HG02970 (cell line): Measurements from ENCODE around the gene PARVA.
"Not testable (repeated sequence)": the region's sequence is repeated elsewhere in the genome, so short reads cannot be mapped to it uniquely, and the experiment has no call there.

Source experiments
- ATAC-seq: cut with Tn5 transposase; IDR thresholded peaks from one replicate; pipeline ENCODE4 v1.9.1; 2021; ENCODE audit warnings: mild to moderate bottlenecking, moderate library complexity, moderate number of reproducible peaks; ENCODE audit not compliant: unreplicated experiment, low FRiP score

PARVA gene

DNA sequence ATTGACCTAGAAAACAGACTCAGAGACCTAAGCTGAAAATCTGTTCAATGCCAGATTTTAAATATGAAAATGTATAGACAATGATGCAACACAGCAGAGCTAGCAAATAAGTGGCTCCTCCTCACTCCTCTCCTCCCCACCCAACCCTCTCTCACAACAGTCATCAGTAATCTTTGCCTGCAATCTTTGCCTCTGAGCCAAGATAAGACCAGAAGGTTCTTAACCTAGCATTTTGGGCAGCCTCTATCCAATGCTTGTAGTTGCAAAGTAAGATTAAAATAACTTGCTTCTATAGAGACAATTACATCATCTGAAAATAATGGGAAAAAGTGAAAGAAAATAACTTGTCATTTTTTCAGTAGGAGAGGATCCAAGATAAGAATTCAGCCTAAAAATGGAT is 117.3 kb downstream of the PARVA start:
- no peak for ATAC-seq

DNA sequence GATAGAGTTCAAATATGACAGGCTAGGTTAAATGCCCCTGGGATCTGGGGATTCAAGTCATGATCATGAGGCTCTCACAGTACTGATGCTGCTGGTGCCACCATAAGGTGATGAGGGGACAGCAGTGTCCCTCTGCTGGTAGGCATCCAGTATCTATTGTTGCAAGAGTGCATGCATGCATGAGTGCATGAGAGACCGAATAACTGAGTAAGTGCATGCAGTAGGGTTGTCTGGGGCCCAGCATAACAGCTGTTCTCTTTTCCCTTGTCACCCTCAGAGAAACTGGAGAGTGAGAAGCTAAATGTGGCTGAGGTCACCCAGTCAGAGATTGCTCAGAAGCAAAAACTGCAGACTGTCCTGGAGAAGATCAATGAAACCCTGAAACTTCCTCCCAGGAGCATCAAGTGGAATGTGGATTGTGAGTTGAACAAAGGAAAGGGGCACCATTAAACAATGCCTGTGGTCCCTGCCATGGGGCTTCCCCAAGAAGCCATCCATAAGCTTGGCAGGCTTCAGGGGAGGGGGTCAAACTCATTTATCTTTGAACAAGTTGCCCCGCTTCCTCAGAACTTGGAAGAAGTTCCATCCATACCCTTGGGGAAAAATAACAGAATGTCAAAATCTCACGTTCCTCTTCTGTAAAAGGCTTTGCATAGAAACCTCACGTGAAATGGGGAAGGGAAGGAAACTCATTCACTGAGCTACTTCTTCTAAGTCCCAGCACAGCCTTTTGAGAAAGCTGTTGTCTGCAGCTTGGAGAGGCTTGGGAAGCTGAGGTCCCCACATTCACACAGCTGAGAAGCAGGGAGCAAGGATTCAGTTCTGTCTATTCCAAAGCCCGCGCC is 119.0 kb downstream of the PARVA start:
- no peak for ATAC-seq

DNA sequence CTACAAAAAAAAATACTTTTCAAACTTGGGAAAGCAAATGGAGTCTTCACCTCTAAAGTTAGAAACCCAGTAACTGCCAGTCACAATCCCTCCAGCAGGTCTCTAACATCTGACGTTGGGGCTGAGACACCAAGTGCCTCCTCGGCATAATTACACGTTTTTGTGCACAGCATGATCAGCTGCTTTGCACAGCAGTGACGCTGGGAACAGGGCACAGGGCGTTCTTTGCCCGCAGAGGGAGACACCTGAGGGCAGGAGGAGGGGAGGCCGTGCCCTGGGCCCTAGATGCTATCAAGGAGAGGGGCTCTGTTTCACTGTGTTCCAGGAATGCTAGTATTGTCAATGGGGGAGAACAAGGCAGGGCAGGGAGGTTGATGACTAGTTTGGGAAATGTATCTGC is 120.1 kb downstream of the PARVA start:
- ATAC-seq = no peak

DNA sequence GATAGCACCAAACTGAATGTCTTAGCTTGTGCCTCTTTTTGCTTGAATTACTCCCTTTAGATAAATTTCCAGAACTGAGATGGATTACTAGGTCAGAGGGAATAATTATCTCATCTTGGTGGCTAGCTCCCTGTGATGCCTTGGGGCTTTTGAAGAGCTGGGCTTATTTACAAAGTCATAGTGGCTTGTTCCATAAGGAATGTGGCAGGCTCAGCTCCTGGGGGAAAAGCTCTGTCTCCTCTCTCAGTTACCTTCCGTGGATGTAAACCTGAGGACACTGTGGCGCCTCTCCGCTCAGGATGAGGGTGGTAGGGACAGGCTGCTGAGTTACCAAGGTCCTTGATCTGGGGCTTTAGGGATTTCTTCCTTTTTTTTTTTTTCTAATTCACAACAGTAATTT is 121.7 kb downstream of the PARVA start:
- no peak for ATAC-seq

DNA sequence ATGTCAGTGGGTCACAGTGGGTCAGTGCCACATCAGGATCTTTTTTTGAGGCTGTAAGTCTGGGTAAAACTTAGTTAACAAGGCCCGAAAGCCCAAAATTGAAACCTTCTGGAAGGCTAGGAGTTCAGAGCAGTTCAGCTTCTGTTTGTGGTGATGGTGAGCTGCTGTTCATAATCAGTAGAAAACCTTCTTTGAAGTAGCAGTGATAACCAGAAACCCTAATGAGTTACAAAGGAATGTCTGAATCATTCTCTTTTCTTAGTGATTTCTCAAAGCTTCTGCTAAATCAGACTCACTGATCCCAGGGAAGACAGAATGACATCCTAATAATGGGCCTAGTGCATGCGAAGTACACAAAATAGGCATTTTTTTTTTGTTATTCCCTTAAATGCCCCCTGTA is 124.7 kb downstream of the PARVA start:
- ATAC-seq = no peak

DNA sequence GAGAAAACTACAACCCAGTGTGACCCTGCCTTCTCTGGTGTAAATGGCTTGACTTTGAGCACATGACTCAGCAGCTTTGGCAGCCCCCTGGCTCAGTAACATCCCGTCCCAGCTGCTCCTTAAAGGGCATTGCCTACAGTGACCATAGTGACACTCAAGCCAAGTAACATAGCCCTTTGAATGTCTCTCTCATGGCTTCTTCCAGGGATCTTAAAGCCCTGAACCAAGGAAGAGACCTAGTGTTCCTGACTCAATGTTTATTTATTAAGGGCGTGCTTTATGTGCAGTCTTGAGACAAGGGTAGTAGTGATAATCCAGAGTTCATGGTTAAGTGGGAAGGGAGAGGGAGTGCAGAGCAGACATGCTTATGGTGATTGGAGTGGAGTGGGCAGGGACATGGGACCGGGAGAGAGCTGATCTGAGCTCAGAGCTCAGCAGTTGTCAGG is 125.7 kb downstream of the PARVA start:
- no peak for ATAC-seq

DNA sequence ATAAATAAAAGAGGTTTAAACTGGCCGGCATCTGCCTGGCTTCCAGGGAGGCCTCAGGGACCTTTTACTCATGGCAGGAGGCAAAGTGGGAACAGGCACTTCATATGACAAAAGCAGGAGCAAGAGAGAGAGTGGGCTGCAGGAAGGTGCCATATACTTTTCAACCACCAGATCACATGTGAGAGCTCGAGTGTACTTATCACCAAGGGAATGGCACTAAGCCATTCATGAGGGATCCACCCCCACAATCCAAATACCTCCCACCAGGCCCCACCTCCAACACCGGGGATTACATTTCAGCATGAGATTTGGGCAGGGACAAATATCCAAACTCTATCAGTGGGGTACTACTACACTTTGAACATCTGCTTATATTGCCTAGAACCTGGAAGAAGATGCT is 126.5 kb downstream of the PARVA start:
- no peak for ATAC-seq

DNA sequence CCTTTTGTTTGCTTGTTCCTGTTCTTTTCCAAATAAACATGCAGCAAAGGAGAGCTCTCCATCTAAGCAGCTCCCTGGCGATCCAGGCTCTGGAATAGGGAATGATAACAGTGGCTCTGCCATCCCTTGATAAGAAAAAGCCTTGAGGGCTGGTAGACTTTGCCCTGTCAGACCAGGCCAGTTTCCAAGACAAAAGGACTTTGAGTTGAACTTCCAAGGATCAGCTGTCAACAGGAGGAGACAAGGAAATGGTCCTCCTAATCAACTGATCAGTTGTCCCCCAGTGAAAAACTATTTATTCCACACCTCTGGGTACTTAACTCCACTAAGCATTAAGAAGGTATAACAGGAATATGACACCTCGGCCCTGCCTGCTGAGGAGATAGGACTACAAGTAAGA is 127.8 kb downstream of the PARVA start:
- no peak for ATAC-seq

DNA sequence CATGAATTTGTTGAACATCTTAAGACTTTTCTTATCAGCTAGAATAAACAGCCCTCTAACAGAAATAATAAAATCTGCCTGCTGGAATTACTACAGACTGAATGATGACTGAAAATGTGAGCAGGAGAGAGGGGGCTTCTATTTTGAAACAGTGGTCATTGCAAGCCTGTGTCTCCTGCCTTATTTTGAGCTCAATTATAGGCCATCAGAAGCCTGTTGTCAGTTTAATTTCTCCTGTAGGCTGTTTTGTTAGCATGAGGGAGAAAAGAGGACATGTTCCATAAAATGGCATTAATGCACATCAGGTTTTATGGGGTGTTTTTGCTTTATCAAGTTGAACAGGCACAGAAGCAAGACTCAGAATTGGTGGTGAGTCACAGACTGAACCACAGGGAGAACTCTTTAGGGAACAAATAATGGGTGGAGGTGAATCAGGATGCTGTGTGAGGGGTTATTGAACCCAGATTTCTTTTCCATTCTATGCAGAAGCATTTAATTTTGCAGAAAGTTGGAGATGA is 129.1 kb downstream of the PARVA start:
- no peak for ATAC-seq

DNA sequence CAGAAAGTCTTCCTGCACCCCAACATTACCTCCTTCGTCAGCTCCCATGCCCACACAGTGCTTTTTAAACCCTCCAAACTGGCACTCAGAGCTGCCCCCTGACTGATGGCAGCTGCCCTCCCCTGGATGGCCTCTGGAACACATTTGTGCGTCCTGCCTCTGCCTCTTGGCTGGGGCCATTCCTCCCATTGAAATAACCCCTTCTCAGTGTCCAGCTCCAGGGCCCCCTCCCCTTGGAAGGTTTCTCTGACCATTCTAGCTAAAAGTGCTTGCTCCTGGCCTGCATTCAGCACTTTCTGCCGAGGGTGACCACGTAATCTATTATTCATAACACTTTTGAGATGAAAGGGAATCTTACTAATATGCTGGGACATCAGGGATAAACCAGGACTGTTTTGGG is 130.0 kb downstream of the PARVA start:
- ATAC-seq = no peak

DNA sequence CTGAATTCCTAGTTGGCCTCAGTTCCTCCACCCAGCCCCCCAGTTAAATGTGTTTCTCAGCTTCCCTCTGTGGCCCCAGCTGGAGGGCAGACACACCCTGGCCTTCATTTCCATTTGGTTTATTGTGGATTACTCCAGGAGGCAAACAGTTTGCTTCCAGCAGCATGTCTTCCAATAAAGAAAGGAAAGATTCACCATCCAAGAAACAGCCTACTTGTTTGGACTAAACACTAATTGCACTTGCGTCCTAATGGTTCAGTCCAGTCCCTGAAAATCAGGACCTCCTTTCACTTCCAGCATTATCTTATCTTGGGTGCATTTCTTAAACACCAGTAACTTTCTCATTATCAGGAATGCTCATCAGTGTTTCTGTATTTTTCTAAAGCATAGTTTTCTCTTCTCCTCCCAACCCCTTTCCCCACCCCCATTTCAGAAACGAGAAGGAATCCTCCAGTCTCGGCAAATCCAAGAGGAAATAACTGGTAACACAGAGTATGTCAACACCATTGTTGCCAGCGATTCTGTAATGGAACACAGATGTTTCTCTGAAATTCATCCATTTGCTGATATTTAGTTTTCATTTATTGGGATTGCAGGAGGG is 130.9 kb downstream of the PARVA start:
- no peak for ATAC-seq

DNA sequence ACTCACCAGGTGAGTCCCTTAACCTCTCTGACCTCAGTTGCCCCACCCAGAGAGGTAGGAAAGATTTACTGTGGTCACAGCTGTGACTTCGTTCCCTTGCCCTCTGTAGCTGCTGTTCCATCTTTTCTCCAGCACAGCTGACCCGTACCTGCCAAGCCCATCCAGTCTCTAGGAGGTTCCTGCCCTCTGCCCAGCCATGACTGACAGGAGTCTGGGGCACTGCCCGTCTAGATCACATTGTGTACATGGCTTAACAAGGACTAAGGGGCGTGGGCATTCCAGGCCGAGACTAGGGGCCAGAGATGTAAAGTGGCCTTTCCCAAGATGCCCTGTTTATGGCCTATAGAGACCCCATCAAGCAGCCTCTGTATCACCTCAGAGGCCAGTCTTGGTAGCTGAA is 132.0 kb downstream of the PARVA start:
- ATAC-seq = no peak

DNA sequence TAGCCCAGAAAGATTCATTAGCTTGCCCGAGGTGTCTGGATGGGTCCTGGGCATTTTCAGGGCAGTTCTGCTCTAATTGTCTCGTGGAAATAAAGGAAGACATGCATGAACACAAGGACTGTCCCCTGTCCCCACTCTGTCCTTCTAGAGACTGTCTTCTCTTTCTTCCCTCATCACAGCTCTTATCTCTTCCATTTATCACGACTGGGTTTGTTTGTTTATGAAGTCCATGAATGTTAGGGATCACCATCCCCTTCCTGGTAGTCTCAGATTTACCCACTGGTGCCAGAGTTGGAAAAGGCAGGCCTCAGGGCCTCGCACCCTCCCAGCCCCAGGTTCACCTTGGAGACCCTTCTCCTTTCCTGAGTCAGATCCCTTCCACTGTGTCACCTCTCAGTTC is 134.8 kb downstream of the PARVA start:
- no peak for ATAC-seq

DNA sequence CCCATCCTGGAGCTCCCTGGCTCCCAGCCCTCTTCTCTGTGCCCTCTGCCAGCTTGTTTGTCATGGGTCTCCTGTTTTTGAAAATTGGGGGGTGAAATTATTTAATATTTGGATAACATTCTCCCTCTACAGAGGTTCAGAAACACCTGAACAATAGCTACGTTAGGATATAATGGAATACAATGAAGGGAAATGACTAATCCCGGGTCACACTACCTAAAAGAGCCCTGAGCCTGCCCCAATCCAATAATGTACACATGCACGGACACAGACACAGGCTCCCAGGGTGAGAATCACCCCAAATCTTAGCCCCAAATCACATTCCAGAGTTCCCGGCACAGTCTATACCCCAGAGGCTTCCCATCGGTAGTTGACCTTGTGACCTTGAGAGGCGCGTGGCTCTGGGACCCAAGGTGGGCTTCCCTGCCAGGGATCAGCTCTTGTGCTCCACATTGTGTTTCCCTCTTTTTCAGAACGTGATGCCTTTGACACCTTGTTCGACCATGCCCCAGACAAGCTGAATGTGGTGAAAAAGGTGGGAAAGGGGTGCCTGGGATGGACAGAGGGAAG is 135.5 kb downstream of the PARVA start:
- ATAC-seq = no peak

DNA sequence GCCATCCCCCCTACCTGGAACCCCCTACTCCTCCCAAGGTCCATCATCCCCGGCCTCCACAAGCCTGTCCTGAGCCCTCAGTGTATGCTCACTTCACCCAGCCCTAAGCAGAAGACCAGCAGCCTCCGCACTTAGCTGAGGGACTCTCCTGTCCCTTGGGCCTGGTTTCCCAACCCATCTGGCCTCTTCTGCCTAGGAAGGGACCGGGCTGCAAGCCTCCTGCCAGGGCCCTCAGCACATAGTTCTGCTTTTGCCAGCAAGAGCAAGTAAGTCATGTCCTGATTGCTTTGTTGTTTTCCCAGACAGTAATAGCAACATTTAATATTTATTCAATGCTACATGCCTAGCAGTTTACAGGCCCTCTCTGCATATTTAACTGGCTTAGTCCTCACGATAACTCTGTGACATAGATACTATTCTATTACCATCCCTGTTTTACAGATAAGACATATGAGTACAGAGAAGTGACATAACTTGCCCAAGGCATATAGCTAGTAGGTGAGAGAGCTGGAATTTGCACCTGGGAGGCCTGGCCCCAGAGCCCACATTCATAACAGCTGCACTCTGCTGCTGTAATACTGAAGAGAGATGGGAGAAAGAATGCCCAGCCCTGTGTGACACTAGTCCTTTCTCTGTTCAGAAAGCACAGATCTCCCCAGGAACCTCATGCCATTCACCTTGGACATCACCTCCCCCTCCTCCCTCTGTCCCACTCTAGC is 139.2 kb downstream of the PARVA start:
- ATAC-seq = no peak

DNA sequence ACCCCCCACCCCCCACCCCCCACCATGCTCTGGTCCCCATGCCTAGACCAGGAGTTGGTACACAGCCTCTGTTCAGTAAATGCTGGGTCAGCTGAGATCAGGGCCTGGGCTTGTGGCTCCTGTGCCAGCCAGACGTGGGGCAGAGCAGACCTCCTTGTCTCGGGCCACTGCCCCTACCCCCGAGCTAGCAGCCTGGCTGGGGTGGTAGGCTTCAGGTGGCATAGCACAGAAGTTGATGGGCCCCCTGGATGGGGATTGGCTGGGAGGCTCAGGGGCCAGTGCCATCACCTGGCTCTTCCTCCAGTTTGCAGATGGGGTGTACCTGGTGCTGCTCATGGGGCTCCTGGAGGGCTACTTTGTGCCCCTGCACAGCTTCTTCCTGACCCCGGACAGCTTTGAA is 139.9 kb downstream of the PARVA start:
- no peak for ATAC-seq

DNA sequence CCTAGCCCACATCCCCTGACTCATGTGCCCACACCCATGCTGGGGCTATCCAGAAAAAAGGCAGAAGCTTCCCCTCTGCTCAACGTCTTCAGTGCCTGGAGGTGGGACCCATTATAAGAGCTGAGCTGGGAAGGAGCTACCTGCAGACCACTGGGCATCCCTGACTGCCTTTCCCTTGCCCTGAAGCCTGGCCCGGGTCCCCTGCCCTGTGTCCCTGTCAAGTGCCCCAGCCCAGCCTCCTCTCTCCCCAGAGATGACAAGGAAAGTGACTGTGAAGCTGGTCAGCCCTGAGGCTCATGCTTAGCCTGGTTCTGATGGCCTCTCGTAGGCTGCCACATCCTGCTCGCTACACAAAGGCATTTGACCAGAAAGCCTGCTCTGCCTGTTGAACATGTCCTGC is 140.4 kb downstream of the PARVA start:
- ATAC-seq = no peak

DNA sequence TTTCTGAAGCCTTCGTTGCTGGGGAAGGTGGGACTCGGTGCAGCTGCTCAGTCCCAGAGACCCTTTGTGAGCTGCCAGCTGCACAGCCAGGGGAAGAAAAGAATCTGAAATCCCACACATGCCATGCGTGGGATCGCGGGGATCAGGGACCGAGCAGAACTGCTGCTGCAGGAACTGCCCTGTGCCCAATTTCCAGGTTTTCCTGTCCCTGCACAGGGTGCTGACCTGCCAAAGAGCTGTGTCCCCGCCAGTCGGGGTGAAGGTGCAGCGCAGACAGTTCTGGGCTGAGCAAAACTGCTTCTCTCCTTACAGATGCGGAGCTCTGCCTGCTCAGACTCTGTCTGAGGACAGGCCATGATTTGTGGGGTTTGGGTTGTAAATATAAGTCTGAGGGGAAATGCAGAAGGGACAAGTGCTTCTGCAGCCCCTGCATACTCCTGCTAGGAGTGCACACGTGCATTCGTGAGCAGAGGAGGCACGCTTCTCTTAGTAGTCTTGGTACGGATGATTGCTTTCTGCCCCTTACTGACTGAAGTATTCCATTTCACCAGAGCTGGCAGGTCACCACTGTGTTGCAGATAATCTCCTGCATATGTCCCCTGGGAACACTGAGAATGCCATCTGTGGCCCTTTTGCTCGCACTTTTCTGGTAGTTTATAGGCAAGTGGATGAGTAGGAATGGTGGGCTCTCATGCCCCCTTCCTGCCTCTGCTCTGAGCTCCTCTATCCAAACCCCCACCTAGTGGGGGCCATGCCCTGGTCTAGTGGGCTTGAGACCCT is 141.4 kb downstream of the PARVA start:
- no peak for ATAC-seq

DNA sequence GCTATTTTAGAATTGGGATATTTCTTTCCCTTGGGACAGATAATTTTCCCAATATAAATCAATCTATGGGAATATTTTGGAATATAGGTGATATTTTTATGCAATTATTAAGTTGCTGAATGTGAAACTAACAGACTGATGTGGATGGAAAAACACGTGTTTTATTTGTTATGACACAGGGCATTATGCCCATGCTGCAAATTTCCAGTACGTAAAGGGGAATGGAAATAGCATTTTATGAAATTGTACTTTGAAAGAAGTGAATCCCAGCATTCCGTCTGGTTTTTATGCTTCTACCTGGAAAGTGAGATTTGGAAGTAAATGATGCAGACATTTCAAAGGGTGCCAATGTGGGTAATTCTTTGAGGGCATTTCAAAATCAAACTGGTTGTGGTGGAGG is 142.7 kb downstream of the PARVA start:
- ATAC-seq = no peak

DNA sequence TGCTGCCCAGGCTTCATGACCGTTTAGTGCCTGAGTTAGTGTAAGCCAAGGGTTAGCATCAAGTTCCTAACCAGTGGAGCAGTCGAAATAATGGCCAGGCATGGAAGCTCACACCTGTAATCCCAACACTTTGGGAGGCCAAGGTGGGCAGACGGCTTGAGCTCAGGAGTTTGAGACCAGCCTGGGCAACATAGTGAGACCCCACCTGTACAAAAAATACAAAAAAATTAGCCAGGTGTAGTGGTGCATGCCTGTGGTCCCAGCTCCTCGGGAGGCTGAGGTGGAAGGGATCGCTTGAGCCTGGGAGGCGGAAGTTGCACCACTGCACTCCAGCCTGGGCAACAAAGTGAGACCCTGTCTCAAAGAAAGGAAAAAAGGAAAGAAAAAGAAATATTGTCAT is 143.2 kb downstream of the PARVA start:
- ATAC-seq = not testable (repeated sequence)
